Mesothelial cell of epicardium (in vitro differentiated cells): Measurements from ENCODE around the gene NEK11. TPM values are rescaled to one million over a fixed set of nuclear protein-coding genes. Genes with fewer than 3 reads are reported as not detected.

Experiments used
- DNase-seq, 2 experiments: peaks; one replicate each; pipeline ENCODE4 v3.0.0; 2021; ENCODE audit warnings: low spot score in 2 of 2; ENCODE audit not compliant: unreplicated experiment in 2 of 2
- H3K27ac Mint-ChIP-seq: 2 replicates; pipeline ENCODE4 v1.8.0; 2021; ENCODE audit warnings: mixed read lengths
- H3K27me3 Mint-ChIP-seq: 2 replicates; pipeline ENCODE4 v1.8.0; 2021; ENCODE audit warnings: low read depth, mixed read lengths
- H3K36me3 Mint-ChIP-seq: 2 replicates; pipeline ENCODE4 v1.8.0; 2021; ENCODE audit warnings: mixed read lengths
- H3K4me1 Mint-ChIP-seq: 2 replicates; pipeline ENCODE4 v1.8.0; 2021; ENCODE audit warnings: mixed read lengths
- H3K4me3 Mint-ChIP-seq: 2 replicates; pipeline ENCODE4 v1.8.0; 2021; ENCODE audit warnings: mild to moderate bottlenecking, moderate library complexity, mixed read lengths
- H3K9me3 Mint-ChIP-seq: 2 replicates; pipeline ENCODE4 v1.8.0; 2021; ENCODE audit warnings: mixed read lengths
- total RNA-seq: library from RNA; stranded (reverse); gene quantifications from 3 replicates; pipeline ENCODE4 v1.2.1, GENCODE V29; 2021
- TF ChIP-seq, protein P1 (sequence below): fragments of 200-600 bp; sonication (generic); IDR thresholded peaks from one replicate; pipeline ENCODE4 v1.5.0; 2021; ENCODE audit warnings: antibody characterized with exemption; ENCODE audit not compliant: unreplicated experiment

The NEK11 gene
- total RNA-seq, 1 donor from 2014 or later = 11.3 TPM

DNA sequence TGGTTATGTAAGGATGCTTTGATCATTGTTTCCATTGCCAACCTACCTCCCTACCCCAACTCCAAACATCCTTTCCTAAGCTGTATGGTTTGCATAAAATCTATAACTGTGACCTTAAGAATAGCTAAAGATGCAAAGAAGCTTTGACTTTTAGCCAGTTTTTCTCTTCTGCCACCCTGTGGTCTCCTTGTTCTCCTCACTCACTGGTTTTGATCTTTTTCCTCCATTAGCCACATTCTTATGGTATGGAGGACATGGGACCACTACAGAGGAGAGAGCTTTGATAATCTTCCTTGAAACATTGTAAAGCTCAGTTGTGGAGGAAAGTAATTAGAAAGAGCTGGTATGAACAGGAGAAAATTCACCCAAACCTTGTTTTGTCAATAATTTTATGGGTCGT, 115.9 kb downstream of the NEK11 start:
- Mint-ChIP-seq H3K9me3 (peaks cover 10% of the 10 kb centered on the region), H3K4me3 (no peak overlapping the region), H3K27me3 (no peaks in the 10 kb centered on the region), H3K27ac (no peak overlapping the region), H3K36me3 (no peaks in the 10 kb centered on the region), H3K4me1 (no peaks in the 10 kb centered on the region)
- TF ChIP-seq, protein P1, sequence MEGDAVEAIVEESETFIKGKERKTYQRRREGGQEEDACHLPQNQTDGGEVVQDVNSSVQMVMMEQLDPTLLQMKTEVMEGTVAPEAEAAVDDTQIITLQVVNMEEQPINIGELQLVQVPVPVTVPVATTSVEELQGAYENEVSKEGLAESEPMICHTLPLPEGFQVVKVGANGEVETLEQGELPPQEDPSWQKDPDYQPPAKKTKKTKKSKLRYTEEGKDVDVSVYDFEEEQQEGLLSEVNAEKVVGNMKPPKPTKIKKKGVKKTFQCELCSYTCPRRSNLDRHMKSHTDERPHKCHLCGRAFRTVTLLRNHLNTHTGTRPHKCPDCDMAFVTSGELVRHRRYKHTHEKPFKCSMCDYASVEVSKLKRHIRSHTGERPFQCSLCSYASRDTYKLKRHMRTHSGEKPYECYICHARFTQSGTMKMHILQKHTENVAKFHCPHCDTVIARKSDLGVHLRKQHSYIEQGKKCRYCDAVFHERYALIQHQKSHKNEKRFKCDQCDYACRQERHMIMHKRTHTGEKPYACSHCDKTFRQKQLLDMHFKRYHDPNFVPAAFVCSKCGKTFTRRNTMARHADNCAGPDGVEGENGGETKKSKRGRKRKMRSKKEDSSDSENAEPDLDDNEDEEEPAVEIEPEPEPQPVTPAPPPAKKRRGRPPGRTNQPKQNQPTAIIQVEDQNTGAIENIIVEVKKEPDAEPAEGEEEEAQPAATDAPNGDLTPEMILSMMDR = no peak
- DNase-seq = no peak

DNA sequence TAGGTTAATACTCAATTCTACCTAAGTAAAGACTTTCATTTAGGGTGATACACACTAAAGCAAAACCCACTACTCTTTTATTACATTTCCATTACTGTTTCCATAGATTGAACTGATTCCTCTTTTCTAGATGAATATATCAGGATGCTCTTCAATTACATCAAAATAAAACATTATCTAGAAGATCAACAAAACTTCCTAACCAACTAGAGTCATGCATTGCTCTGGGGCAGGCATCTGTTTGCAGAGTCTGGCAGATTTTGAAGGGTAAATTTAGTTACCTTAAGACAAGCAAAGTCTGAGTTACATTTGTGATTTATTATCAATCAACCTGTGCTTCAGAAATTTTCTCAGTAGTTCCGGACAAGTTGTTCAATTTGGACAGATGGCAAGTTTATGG, 117.1 kb downstream of the NEK11 start:
- TF ChIP-seq, protein P1 = no peak
- Mint-ChIP-seq H3K4me3 (no peak overlapping the region), H3K27ac (no peak overlapping the region), H3K4me1 (no peaks in the 10 kb centered on the region), H3K9me3 (peaks cover 10% of the 10 kb centered on the region), H3K27me3 (no peaks in the 10 kb centered on the region), H3K36me3 (no peaks in the 10 kb centered on the region)
- no peak for DNase-seq

DNA sequence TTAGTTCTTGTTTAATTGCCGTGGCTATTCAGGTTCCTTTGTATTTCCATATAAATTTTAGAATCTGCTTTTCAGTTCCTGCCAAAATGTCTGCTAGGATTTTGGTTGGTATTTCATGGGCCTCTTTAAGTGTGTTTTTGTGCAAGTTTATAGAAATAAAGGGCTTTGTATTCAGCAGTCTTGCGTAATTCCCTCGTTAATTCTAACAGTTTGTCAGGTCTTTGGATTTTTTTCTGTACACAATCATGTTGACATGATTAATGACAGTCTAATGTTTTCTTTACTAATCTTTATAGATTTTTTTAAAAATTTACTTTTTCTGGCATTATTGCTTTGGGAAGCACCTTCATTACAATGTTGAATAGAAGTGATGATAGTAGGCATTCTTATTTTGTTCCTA, 120.9 kb downstream of the NEK11 start:
- TF ChIP-seq, protein P1 = no peak
- no peaks in the 10 kb centered on the region for H3K36me3 Mint-ChIP-seq
- no peak overlapping the region for H3K4me3 Mint-ChIP-seq
- H3K27ac Mint-ChIP-seq = no peak overlapping the region
- peaks cover 4% of the 10 kb centered on the region for H3K9me3 Mint-ChIP-seq
- no peaks in the 10 kb centered on the region for H3K27me3 Mint-ChIP-seq
- DNase-seq = no peak
- H3K4me1 Mint-ChIP-seq = peaks cover 4% of the 10 kb centered on the region

DNA sequence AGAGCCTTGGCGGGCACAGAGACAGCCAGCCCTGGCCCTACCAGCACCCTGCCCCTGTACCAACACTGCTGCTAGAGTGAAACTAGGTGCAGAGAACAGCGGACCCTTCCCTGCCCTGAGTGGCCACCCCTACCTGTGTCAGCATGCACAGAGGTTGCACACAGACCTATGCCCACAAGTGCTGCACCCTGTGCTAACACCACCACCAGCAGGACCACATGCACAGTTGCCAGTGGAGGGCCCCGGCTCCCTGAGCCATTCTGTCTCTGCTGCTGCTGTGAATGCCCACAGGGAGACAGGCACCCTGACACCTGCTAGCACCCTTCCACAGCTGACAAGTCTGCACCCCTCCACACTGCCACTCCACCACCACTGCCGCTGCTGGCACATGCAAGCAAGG, 131.8 kb downstream of the NEK11 start:
- H3K4me3 Mint-ChIP-seq = no peak overlapping the region
- H3K27me3 Mint-ChIP-seq = no peaks in the 10 kb centered on the region
- H3K4me1 Mint-ChIP-seq = no peaks in the 10 kb centered on the region
- H3K36me3 Mint-ChIP-seq = no peaks in the 10 kb centered on the region
- H3K27ac Mint-ChIP-seq = no peak overlapping the region
- H3K9me3 Mint-ChIP-seq = no peaks in the 10 kb centered on the region
- TF ChIP-seq, protein P1 = no peak
- no peak for DNase-seq

DNA sequence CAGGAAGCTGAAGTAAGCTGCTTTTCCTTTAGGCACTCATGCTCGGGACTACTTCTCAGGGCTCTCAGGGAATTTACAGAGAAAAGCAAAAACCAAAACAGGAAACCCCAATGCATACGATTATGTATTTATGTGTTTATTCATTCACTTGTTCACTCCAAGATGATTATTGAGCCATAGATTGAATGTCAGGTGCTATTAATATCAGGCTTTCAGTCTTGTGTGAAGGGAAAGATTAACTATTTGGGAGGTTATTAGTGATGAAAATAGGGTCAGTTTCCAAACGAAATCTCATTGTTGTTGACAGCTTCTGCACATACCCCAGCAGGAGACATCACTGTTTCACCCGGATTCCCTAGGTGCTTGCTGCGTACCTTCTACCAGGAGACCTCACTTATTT, 135.8 kb downstream of the NEK11 start:
- no peak overlapping the region for H3K4me3 Mint-ChIP-seq
- H3K9me3 Mint-ChIP-seq = no peaks in the 10 kb centered on the region
- no peak for DNase-seq
- H3K36me3 Mint-ChIP-seq = no peaks in the 10 kb centered on the region
- H3K27me3 Mint-ChIP-seq = no peaks in the 10 kb centered on the region
- H3K4me1 Mint-ChIP-seq = no peaks in the 10 kb centered on the region
- H3K27ac Mint-ChIP-seq = no peak overlapping the region
- TF ChIP-seq, protein P1 = no peak

DNA sequence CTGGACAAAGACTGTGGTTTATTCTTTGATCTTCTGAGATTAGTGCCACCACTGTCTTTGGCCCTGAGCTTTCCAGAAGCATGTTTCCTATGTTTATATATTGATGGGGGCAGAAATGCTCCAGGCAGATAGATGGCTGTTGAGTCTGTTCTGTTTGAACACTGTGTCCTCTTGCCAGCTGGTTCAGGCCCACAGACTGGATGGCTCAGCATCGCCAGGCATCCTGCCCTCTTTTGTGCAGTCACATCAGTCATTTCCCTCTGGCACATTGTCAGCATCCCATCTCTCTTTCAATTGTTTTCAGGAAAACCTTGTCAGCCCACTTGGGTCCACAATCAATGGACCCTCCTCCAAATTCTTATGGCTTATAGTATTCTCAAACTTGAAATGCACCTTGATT, 141.2 kb downstream of the NEK11 start:
- no peak for DNase-seq
- TF ChIP-seq, protein P1 = no peak
- Mint-ChIP-seq H3K9me3 (no peaks in the 10 kb centered on the region), H3K4me3 (no peak overlapping the region), H3K4me1 (no peaks in the 10 kb centered on the region), H3K27me3 (no peaks in the 10 kb centered on the region), H3K27ac (no peak overlapping the region), H3K36me3 (no peaks in the 10 kb centered on the region)
